Gastrocnemius medialis (tissue), 4 donors: ENCODE results near the gene CHST1. TPM values are rescaled to one million over a fixed set of nuclear protein-coding genes. Genes with fewer than 3 reads are reported as not detected.

Experiments used
- ATAC-seq, 2 donors: fragments of 150-250 bp; one replicate each; pipeline ENCODE4 v1.9.1; 2016
- DNase-seq, 2 donors: peaks; one replicate each; pipeline ENCODE4 v3.0.0-alpha.2; 2019
- H3K27ac ChIP-seq, 4 donors: fragments of 200-600 bp; sonication (generic); 1 replicate in 1 of 4; 2 replicates in 3 of 4; pipeline ENCODE4 v1.5.1; 2016 to 2018; ENCODE audit warnings: mild to moderate bottlenecking in 2 of 4, moderate library complexity in 1 of 4
- H3K27me3 ChIP-seq, 3 donors: fragments of 200-600 bp; sonication (generic) in 2 of 3; 1 replicate in 1 of 3; 2 replicates in 2 of 3; pipeline versions ENCODE4 v1.5.1 to v1.6.0; 2016 to 2019; ENCODE audit warnings: mild to moderate bottlenecking in 1 of 3, moderate library complexity in 1 of 3
- H3K36me3 ChIP-seq, 2 donors: fragments of 200-600 bp; sonication (generic) in 1 of 2; one replicate each; pipeline ENCODE4 v1.5.1; 2017 to 2018
- H3K4me1 ChIP-seq, 2 donors: fragments of 200-600 bp; sonication (generic) in 1 of 2; one replicate each; pipeline ENCODE4 v1.5.1; 2016 to 2017; ENCODE audit warnings: mild to moderate bottlenecking in 2 of 2
- H3K4me3 ChIP-seq, 4 donors: fragments of 200-600 bp; sonication (generic) in 3 of 4; 1 replicate in 1 of 4; 2 replicates in 3 of 4; pipeline ENCODE4 v1.5.1; 2016 to 2019; ENCODE audit warnings: mild to moderate bottlenecking in 2 of 4
- H3K9me3 ChIP-seq, 3 donors: fragments of 200-600 bp; sonication (generic) in 2 of 3; 1 replicate in 1 of 3; 2 replicates in 2 of 3; pipeline ENCODE4 v1.5.1; 2016 to 2019
- CTCF ChIP-seq, 5 experiments: fragments of 450-650 bp in 3 of 5; fragments of 200-600 bp in 2 of 5; sonication (generic) in 2 of 5; IDR thresholded peaks in 4 of 5; conservative IDR thresholded peaks in 1 of 5; 1 replicate in 4 of 5; 2 replicates in 1 of 5; pipeline ENCODE4 v1.5.1; 2016 to 2019; ENCODE audit warnings: antibody characterized with exemption in 5 of 5, mild to moderate bottlenecking in 3 of 5, moderate library complexity in 3 of 5
- POLR2A ChIP-seq, 2 donors: fragments of 450-650 bp; IDR thresholded peaks; one replicate each; pipeline ENCODE4 v1.6.1; 2017; ENCODE audit warnings: antibody characterized with exemption in 2 of 2, mild to moderate bottlenecking in 2 of 2, moderate library complexity in 2 of 2
- in situ Hi-C, 4 donors: fragments of 200-750 bp; cut with MboI; loops; one replicate each; pipeline versions ENCODE4 v1.15.0 to v1.8.0; 2017; ENCODE audit warnings: low sequenced_read_pairs in 4 of 4
- intact Hi-C: fragments of 100-400 bp; cut with DNase I; formaldehyde crosslinking; loops from one replicate; pipeline ENCODE4 v1.15.1; 2023; ENCODE audit warnings: low total_unique reads
- total RNA-seq, 4 donors: library from RNA; depleted of rRNA; stranded (reverse); fragments of >200 nt; gene quantifications; one replicate each; pipeline versions ENCODE4 v1.1.0 to v1.2.3, GENCODE V29; 2016

Gene CHST1
- total RNA-seq, 4 donors from 2014 or later = 4.5 to 5.6 (median 5.0) TPM

DNA sequence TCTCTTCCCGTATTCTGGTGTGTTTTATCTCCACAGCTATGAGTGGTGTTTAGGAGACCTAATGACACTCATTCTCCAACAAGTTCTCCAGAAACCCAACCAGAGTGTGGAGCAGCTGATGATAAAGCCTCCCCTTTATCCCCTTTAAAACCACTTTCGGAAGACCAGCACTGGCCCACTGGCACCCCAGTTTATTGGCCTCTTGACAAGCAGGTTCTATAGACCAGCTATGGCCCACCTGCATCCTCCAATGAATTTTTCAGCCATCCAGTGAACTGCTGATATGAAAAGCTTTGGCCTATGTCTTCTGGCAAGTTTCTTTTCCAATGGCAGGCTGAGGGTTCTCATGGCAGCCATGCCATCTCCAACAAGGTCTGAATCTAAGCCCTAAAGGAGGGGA is 27.4 kb downstream of the CHST1 start:
- ATAC-seq = no peak
- H3K9me3 ChIP-seq = no peaks in the 10 kb centered on the region
- H3K4me3 ChIP-seq = no peak overlapping the region
- no peak for TF ChIP-seq POLR2A (IDR thresholded peaks at IDR 0.05)
- TF ChIP-seq CTCF (IDR thresholded peaks at IDR 0.05 in 4 of 5, conservative IDR thresholded peaks at IDR 0.05 in 1 of 5) = no peak
- no peaks in the 10 kb centered on the region for H3K4me1 ChIP-seq
- in situ Hi-C loops (no loop called here), intact Hi-C loops (no loop called here)
- DNase-seq = no peak
- no peaks in the 10 kb centered on the region for H3K36me3 ChIP-seq
- peaks cover 0 to 12% (median 0%) of the 10 kb centered on the region in 3 donors for H3K27me3 ChIP-seq
- no peak overlapping the region for H3K27ac ChIP-seq

- DNase-seq (no peak), ATAC-seq (no peak)
- no peak overlapping the region for H3K4me3 ChIP-seq
- H3K27ac ChIP-seq = no peak overlapping the region
- in situ Hi-C loops = no loop called here
- no peaks in the 10 kb centered on the region for H3K36me3 ChIP-seq
- TF ChIP-seq POLR2A (IDR thresholded peaks at IDR 0.05) = no peak
- TF ChIP-seq CTCF (IDR thresholded peaks at IDR 0.05 in 4 of 5, conservative IDR thresholded peaks at IDR 0.05 in 1 of 5) = no peak
- H3K9me3 ChIP-seq = no peaks in the 10 kb centered on the region
- intact Hi-C loops = no loop called here
- H3K4me1 ChIP-seq = no peaks in the 10 kb centered on the region
- peaks cover 0 to 12% (median 0%) of the 10 kb centered on the region in 3 donors for H3K27me3 ChIP-seq
These were observed 29.5 kb downstream of the CHST1 start for GRCh38 chr11:45635907-45636306.

GRCh38 chr11:45625611-45626010 is 39.8 kb downstream of the CHST1 start:
- ATAC-seq = no peak
- H3K9me3 ChIP-seq = no peaks in the 10 kb centered on the region
- intact Hi-C loops (no loop called here), in situ Hi-C loops (no loop called here)
- peaks cover 0 to 7% of the 10 kb centered on the region in 2 donors for H3K4me1 ChIP-seq
- no peak for DNase-seq
- H3K36me3 ChIP-seq = no peaks in the 10 kb centered on the region
- no peak overlapping the region for H3K27ac ChIP-seq
- TF ChIP-seq POLR2A (IDR thresholded peaks at IDR 0.05) (no peak), CTCF (IDR thresholded peaks at IDR 0.05 in 4 of 5, conservative IDR thresholded peaks at IDR 0.05 in 1 of 5) (no peak)
- H3K4me3 ChIP-seq = no peak overlapping the region
- H3K27me3 ChIP-seq = no peaks in the 10 kb centered on the region

- intact Hi-C loops (no loop called here), in situ Hi-C loops (no loop called here)
- ATAC-seq (no peak), DNase-seq (no peak)
- Histone ChIP-seq H3K4me3 (no peak overlapping the region), H3K36me3 (no peaks in the 10 kb centered on the region), H3K4me1 (peaks cover 0 to 7% of the 10 kb centered on the region in 2 donors), H3K9me3 (no peaks in the 10 kb centered on the region), H3K27ac (no peak overlapping the region), H3K27me3 (no peaks in the 10 kb centered on the region)
- TF ChIP-seq CTCF (IDR thresholded peaks at IDR 0.05 in 4 of 5, conservative IDR thresholded peaks at IDR 0.05 in 1 of 5) = no peak
- no peak for TF ChIP-seq POLR2A (IDR thresholded peaks at IDR 0.05)
These were observed 41.3 kb downstream of the CHST1 start for GRCh38 chr11:45624095-45624494.

GRCh38 chr11:45622861-45623260 is 42.6 kb downstream of the CHST1 start:
- no peaks in the 10 kb centered on the region for H3K27me3 ChIP-seq
- DNase-seq = no peak
- intact Hi-C loops (no loop called here), in situ Hi-C loops (no loop called here)
- no peak for TF ChIP-seq CTCF (IDR thresholded peaks at IDR 0.05 in 4 of 5, conservative IDR thresholded peaks at IDR 0.05 in 1 of 5)
- no peak for TF ChIP-seq POLR2A (IDR thresholded peaks at IDR 0.05)
- H3K4me1 ChIP-seq = peaks cover 0 to 11% of the 10 kb centered on the region in 2 donors
- H3K36me3 ChIP-seq = no peaks in the 10 kb centered on the region
- H3K4me3 ChIP-seq = no peak overlapping the region
- H3K27ac ChIP-seq = no peak overlapping the region
- H3K9me3 ChIP-seq = no peaks in the 10 kb centered on the region
- no peak for ATAC-seq
